Smooth muscle cell of the pulmonary artery (primary cell): Measurements from ENCODE around the gene ACTR5. TPM values are rescaled to one million over a fixed set of nuclear protein-coding genes. Genes with fewer than 3 reads are reported as not detected.

Experiments
- total RNA-seq: library from RNA; depleted of rRNA; stranded (reverse); fragments of >200 nt; gene quantifications from 2 replicates; pipeline ENCODE4 v1.2.3, GENCODE V29; 2014

ACTR5 gene
- total RNA-seq, result 5.2 and 5.5 TPM in 2 replicates

DNA sequence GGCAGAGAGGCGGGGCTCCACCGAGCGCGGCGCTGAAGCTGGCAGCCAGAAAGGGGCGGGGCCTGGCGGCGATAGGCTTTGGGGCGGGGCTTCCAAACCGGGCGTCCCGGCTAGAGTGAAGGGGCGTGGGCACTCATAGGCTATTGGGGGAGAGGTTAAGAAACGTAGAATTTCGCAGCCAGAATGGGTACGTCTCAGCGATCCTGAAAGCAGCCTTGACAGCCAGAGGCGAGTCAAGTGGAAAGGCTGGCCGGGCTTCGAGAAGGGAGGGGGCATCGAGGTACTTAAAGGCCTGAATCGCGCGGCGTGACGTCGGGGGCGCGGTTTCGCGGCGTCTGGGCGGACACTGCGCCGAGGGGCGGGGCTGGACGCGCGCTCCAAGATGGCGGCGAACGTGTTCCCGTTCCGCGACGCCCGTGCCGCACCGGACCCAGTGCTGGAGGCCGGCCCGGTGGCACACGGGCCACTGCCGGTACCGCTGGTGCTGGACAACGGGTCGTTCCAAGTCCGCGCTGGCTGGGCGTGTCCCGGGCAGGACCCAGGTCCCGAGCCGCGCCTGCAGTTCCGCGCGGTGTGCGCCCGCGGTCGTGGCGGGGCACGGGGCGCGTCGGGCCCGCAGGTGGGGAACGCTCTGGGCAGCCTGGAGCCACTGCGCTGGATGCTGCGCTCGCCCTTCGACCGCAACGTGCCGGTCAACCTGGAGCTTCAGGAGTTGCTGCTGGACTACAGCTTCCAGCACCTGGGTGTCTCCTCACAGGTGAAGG lies at the start of gene ACTR5:
ACTR5 (plus strand) TSS at position 364 of the 764 bp plus-strand sequence; CDS start at position 383, 19 bp downstream.

DNA sequence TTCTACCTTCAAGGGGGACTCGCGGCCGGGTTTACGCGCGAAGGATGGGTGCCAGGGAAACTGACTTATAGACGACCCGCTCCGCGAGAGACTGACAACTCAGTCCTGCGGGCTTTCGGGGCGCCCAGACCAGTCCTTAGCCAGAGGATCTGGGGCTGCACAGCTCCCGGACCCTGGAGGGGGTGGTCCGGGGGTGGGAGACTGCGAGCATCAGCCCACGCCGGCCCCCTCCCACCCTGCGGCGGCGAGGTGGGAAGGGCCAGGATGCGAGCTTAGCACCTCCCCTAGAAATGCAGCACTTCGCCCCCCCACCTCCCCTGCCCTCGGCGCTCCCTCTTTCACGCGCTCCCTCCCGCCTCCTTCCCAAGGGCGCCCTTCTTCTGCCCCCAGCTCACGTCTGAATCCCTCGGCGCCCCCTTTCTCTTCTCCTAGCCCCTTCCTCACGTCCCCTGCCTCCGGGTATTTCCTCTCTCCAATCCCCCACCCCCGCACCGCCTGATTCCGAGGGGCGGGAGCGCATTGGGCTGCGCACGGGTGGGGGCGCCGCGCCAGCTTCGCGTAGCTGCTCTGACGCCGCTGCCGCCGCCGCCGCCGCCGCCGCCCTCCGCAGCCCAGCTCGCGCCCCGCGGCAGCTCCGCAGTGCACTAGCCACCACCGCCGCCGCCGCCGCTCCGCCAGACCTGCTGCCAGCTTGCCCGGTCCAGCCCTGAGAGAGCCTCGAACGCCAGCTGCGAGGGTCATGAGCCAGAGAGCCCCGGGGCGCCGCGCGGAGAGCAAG lies 24.2 kb upstream of the ACTR5 start, which contains the start of gene SLC32A1:
SLC32A1 (plus strand) TSS at position 639 of the 778 bp plus-strand sequence. CDS start 239 bp downstream, outside the sequence.

GRCh38 chr20:38805502-38805957 lies 57.3 kb downstream of the ACTR5 start, which contains the start of gene PPP1R16B:
Gene PPP1R16B, plus strand, starts transcription at chr20:38805697. Its CDS starts 30,229 bp downstream, at chr20:38835926.

Other genes with a start within 250 kb of the ACTR5 start
- not detected in 2 replicates for gene ADIG, start 167.3 kb upstream of the ACTR5 start, total RNA-seq
- not detected in 2 replicates for gene ARHGAP40, start 146.7 kb upstream of the ACTR5 start, total RNA-seq
- gene SLC32A1, start 24.0 kb upstream of the ACTR5 start, total RNA-seq, result not detected in 2 replicates
- 0.13 TPM in 2 replicates for gene PPP1R16B, start 57.2 kb downstream of the ACTR5 start, total RNA-seq
- 4.5 and 7.8 TPM in 2 replicates for gene FAM83D, start 178.0 kb downstream of the ACTR5 start, total RNA-seq
- 7.8 and 9.0 TPM in 2 replicates for gene DHX35, start 213.9 kb downstream of the ACTR5 start, total RNA-seq